HG03342 (cell line): ENCODE results near the gene STAP2.
A peak's percentile ranks its signal among the peaks of the same experiment; 100 is the strongest.
"Not testable (repeated sequence)": the region's sequence is repeated elsewhere in the genome, so short reads cannot be mapped to it uniquely, and the experiment has no call there.

ENCODE experiments used
- ATAC-seq: cut with Tn5 transposase; IDR thresholded peaks from one replicate; pipeline ENCODE4 v1.9.1; 2021; ENCODE audit warnings: mild to moderate bottlenecking, moderate library complexity; ENCODE audit not compliant: unreplicated experiment

The STAP2 gene

DNA sequence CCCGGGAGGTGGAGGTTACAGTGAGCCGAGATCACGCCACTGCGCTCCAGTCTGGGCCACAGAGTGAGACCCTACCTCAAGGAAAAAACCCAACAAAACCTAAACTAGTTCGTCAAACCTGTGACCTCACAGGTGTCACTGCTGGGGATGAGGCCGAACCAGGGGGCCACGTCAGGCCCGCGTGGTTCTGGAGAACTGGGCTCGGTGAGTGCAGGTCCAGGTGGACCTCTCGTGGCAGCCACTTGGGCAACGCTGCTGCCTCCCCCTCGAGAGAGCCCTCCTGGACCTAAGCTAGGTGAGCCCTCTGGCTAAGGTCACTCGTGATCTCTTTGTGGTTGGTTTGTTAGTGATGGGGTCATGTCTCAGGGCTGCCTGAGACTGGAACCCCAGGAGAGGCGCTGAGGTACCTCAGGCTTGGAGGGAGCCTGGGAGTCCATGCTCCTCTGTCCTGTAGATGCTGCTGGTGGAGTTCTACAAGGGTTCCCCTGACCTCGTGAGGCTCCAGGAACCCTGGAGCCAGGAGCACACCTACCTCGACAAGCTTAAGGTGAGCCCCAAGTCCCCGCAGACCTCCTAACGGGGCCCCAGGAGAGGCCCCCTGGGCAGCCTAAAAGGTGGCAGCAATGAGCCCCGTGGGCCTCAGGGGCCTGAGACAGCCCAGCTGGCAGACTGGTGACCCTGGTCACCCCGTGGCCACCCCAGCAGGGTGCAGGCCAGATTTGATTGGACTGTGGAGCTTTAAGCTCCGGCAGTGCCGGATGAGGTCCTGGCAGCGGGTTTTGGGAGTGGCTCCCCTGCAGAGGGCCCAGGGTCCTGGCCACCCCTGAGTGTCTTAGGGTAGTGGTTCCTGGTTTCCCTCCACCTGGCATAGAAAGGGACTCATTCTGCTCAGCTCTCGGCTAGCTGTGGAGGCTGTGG, 20.3 kb upstream of the STAP2 start:
- no peak for ATAC-seq

DNA sequence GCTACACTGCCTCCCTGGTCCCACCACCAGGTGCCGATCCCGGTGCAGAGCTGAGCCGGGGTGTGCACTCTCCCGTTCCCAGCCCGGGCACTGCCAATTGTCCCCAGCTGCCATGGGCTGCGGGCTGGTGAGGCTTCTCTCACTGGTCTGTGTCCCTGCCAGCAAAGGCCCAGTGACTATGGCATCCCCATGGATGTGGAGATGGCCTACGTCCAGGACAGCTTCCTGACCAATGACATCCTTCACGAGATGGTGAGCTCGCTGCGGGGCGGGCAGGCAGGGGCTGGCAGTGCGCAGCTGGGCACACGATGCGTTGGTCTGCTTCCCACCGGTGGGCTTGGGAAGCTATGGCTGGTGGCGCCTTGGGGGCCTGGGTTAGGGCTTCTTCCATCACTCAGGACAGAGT, 19.3 kb upstream of the STAP2 start:
- ATAC-seq = no peak

GRCh38 chr19:4357095-4357797, 18.6 kb upstream of the STAP2 start:
- no peak for ATAC-seq

DNA sequence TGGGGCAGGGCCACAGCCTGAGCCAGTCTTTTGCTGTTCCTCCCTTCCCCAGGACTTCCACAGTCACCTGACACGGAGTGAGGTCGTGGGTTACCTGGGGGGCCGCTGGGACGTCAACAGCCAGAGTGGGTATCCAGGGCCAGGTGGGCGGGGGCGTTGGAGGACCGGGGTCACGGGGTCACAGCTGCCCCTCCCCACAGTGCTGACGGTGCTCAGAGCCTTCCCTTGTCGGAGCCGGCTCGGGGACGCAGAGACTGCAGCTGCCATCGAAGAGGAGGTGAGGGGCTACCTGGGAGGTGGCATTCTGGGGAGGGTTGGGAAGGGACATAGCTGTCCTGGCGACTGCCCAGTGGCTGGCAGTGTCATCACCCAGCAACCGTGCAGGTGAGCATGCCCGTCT, 16.3 kb upstream of the STAP2 start:
- no peak for ATAC-seq

DNA sequence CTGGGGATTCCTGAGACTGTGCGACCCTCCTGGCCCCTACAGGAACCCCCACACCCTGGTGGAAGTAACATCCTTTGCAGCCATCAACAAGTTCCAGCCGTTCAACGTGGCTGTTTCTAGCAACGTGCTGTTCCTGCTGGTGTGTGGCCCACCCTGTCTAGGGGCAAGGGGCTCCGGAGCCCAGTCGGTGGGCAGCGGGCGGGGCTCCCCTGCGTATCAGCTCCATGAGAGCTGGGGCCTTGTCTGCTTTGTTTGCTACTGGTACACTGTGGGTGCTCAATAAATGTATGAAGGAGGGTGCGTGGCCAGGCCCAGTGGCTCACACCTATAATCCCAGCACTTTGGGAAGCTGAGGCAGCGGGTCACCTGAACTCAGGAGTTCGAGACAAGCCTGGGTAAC, 15.7 kb upstream of the STAP2 start:
- ATAC-seq = no peak

DNA sequence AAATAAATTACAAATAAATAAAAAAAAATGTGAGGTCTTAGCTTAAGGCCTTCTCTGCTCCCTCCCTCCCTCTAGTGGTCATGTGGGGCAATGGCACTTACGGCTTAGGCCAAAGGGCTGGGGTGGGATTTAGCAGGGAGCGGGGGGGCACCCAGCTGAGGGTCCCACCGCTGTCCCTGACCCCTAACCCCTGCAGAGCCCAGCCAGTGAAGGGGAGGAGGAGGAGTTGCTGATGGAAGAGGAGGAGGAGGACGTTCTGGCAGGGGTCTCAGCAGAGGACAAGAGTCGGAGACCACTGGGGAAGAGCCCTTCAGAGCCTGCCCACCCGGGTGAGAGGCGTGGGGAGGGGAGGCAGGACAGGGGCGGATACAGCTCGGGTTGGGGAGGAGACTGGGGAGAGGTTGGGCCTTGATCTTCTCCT, 14.1 kb upstream of the STAP2 start:
- no peak for ATAC-seq

- ATAC-seq = no peak
These were observed 12.1 kb upstream of the STAP2 start for GRCh38 chr19:4350726-4351125.

DNA sequence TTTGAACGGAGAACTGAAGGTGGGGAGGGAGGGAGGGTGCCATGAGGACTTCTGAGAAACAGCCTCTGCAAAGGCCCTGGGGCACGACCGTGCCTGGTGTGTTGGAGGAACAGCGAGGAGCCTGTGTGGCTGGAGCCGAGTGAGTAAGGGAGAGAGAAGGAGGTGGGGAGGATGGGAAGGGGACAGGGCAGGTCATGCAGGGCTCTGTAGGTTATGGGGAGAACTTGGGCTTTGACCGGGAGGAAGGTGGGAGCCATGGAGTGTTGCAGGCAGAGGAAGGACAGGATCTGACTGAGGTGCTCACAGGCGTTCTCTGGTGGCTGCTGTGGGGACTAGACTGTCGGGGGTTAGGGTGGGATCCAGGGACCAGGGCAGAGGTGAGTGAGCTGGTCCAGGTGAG, 11.5 kb upstream of the STAP2 start:
- ATAC-seq = no peak

- not testable (repeated sequence) for ATAC-seq
These were observed 10.6 kb upstream of the STAP2 start for GRCh38 chr19:4349225-4349624.

DNA sequence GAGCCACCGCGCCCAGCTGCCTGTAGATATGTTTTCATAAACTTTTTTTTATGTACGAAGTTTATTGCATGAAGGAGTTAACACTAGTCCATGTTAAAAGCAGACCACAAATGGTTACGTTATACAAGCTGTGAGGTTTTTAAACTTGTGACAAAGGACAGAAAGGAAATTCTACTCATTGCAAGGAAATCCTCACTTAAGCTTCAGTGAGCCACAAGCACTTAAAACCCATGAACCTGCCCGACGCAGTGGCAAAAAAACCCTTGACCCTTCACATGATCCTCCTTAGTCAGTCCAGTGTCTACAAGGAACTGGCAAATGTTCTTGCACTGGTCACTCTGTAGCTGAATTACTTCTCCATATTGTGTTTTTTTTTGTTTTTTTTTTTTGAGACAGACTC, 8.9 kb upstream of the STAP2 start:
- ATAC-seq = no peak

DNA sequence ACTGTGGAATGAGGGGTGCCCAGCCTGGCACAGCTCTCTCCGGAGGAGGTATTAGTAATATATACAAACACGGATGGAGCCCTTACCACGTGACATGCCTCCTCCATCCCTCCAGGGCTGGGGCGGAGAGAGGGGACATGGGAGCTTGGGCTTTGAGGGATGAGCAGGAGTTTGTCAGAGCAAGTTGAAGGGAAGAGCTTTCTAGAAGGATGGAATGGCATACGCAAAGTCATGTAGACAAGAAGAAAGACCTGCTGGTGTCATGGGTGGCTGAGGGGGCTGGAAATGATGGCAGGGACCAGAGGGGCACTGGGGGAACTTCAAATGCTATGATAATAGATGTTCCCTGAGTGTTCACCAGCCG, 7.4 kb upstream of the STAP2 start:
- ATAC-seq = no peak

DNA sequence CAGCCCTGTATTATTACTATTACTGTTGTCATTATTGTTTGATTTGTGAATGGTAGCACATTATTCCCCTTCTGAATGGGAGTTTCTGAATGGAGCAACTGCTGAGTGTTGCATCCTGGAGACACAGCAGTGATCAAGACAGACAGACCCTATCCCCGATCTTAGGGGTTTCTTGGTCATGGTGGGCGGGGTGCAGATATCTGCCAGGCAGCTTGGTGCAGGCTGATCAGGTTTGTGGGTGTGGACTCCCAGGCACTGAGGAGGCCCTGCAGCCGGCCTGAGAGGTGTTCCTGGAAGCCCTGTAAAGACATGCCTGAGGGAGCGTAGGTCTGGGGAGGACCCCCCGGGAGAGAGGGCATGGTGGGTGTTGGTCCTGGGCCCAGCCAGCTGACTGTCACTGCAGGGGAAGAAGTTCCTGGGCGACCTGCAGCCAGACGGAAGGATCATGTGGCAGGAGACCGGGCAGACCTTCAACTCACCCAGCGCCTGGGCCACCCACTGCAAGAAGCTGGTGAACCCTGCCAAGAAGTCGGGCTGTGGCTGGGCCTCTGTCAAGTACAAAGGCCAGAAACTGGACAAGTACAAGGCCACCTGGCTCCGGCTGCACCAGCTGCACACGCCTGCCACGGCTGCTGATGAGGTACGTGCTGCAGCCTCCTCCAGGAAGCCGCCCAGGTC, 6.9 kb upstream of the STAP2 start:
- no peak for ATAC-seq

- ATAC-seq = peak; percentile 48
These were observed 5.0 kb upstream of the STAP2 start, which contains the start of gene MPND for GRCh38 chr19:4343370-4344307. TSS of gene MPND (plus strand) at chr19:4343562. CDS start at chr19:4343594, 32 bp downstream.

GRCh38 chr19:4342615-4343369, 4.2 kb upstream of the STAP2 start:
- peak; percentile 88 for ATAC-seq

- no peak for ATAC-seq
These were observed 3.6 kb upstream of the STAP2 start for GRCh38 chr19:4342314-4342614.

- no peak for ATAC-seq
These were observed 654 bp downstream of the STAP2 start for GRCh38 chr19:4337906-4338440.

- ATAC-seq = no peak
These were observed 3.6 kb downstream of the STAP2 start for GRCh38 chr19:4334929-4335570.

DNA sequence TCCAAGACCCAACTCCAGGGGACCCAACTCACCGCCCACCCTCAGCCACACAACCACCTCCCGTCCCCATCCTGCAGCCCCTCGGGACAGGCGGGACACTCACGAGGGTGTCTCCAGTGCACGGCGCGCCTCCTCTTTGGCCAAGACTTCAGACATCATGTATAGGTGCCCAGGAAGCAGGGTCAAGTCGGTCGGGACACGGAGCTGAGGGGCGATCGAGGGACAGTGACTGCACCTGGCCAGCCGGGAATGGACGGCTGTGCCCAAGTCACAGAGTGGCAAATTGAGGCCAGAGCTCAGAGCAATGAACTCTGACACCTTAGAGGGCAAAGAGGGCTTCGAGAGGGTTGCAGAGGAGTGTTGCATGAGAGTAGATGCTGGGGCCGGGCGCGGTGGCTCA, 8.8 kb downstream of the STAP2 start:
- no peak for ATAC-seq

DNA sequence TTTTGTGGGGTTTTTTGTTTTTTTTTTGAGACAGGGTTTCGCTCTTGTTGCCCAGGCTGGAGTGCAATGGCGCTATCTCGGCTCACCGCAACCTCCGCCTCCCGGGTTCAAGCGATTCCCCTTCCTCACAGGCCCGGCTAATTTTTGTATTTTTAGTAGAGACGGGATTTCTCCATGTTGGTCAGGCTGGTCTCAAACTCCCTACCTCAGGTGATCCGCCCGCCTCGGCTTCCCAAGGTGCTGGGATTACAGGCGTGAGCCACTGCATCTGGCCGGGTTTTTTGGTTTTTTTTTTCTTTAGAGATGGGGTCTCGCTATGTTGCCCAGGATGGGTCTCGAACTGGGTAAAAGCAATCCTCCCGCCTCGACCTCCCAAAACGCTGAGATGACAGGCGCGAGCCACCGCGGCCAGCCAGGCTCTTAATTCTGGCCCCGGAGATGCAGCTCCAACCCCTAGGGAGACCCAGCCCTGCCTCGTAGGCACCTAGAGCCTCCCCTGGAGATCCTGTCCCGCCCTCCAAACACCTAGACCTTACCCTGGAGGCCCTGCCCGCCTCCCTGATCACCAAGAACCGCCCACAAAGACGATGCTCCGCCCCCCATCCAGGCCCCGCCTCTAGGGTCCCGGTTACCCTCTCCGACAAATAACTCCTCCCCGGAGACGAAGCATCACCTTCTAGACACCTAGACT, 9.5 kb downstream of the STAP2 start:
- ATAC-seq = not testable (repeated sequence)
